Activated CD8-positive, alpha-beta memory T cell treated with anti-CD3 and anti-CD28 coated beads, Interleukin-2, amount 50 U/mL, for 4 hours (primary cell): ENCODE results near the gene GABRB3.
"Not testable (repeated sequence)": the region's sequence is repeated elsewhere in the genome, so short reads cannot be mapped to it uniquely, and the experiment has no call there.

Experiments
- DNase-seq: peaks from one replicate; pipeline ENCODE4 v3.0.0-alpha.2; 2020

Gene GABRB3

DNA sequence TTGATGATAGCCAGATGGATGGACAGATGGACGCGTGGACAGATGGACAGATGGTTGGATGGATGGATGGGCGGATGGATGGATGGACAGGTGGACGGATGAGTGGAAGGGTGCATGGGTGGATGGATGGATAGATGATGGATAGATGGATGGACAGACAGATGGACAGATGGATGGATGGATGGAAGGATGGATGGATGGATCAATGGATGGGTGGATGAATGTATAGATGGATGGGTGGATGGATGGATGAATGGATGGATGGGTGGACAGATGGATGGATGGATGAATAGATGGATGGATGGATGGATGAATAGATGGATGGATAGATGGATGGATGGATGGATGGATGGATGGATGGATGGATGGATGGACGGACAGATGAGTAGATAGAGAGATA is 40.9 kb downstream of the GABRB3 start:
- no peak for DNase-seq

DNA sequence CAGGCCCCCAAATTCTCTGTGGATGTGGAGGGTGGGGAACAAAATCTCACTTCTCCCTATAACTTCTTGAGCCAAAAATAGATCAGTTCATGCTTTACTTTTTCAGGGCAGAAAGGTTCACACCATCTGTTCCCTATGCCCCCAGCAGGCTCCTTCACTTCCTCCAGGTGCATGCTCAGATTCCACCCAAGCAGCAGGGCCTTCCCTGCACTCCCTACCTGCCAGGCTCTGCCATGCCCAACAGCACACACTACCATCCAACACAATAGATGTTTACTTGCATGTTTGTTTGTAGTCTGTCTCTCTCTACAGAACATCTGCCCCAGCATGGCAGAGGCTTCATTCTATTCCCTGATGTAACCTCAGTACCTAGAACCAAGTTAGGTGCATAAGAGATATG is 43.3 kb downstream of the GABRB3 start:
- no peak for DNase-seq

DNA sequence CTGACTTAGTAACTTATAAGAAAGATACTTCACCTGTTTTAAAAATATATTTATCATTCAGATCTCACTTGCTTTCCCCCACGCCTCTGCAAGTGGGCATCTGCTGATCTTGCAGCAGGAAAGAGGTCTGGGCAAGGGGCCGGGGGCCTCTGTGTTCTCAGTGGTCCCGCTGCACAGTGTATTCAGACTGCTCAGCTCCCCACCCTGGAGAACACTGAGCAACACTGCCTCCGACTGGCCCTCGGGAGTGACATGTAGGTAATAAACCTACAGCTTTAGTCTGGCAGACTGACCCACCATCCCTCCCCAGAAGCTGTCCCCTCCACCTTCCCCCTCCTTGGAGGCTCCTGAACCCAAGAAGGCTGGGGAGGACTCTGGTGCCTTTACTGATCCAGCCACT is 43.8 kb downstream of the GABRB3 start:
- DNase-seq: no peak

DNA sequence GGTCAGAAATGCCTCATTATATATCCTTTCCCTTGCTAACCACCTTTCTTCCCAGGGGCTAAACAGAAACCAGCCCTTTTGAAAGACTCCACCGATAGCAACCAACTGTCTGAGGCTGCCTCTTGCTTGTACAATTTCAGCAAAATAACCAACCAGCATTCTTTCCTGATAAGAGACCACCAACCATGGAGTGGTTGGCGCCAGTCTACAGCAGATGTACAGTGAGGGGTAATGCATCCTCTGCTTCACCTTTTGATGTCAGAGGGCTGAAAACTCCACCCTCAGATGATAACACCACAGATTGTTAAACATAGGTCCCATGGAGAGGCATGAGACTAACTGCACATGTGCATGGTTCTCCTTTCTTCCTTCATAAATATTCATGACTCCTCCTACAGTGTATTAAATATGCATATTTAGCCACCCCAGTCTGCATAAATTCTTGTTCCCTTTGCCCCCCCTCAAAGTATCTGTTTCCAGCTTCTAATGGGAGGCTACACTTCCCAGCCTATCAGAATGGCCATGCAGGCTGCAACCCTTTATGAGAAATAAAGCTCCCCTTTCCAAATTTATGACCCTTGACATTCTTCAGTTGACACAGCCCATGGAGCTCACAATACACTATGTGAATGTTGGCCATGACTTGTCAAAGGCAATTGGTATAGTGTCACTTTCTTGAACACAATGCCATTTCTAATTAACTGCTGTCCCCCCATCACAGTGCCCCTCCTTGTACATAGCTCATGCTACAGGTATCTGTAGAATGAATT is 48.3 kb downstream of the GABRB3 start:
- DNase-seq: no peak

DNA sequence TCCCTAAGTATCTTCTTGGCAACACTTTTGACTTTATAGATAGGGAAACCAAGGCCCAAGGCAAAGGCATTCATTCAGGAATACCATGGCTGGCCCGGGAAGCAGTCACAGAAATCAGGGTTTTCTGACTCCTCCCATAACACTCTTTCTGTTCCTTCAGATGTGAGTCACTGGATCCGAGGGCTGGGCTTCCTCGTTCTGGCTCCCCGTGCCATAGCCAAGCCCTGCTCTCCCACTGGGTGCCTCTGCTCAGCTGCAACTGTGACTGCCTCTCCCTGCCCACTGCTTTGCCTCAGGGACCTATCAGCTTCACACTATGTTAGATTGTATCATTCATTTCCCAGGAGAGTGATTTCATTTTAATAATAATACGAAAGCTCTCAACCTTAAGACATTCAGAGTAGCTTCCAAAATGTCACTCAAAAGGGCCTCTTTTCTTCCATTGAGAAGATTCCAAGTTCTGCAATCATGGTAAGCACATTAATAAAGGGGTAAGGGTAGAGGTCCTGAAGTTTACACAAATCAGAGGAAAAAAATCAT is 50.2 kb downstream of the GABRB3 start:
- DNase-seq: no peak

DNA sequence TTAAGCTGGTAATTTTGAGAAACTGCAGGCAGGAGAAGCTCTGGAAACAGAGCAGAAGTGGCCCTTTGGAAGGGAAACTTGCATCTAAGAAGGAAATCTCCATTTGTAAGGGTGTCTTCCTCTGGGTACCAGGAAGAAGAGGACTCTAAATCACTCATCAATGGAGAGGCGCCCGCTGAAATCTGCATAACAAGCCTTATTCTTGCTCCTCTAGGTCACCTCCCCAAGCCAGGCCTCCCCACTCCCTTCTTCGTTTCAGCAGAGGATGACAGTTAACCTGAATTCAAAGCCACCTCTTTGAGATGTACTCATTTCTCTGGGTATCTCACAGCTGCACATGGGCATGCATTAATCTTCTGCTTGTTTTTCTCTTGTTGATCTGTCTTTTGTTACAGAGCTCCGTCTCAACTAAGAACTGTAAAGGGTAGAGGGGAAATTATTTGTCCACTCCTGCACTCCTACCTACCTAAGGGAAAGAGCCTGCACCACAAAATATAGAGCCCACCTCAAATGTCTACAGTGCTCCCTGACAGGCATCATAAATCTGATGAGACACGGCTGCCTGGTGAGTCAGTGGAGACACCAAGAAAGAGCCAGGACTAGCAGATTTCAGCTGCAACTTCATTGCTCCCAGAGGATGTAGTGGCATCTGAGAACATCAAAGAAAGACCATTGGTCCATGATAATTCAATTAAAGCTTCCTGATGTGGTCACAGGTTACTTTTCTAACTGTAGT is 51.5 kb downstream of the GABRB3 start:
- no peak for DNase-seq

DNA sequence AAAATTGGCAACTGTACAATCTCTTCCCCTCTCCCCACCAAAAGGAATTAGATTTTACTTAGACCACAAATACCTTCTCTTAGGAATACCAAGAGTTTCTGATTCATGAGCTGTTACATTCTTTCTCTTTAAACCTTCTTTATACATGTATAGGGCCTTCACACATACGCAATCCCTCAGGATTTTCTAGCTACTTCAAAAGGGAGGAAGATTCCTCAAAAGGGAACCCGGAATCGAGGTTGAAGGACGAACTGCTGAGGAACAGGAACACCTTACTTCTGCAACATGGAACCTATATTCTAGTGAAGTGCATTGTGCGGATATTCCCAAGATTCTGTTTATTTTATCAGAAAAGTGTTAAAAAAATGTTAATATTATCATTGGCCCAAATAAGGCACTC is 52.3 kb downstream of the GABRB3 start:
- no peak for DNase-seq

DNA sequence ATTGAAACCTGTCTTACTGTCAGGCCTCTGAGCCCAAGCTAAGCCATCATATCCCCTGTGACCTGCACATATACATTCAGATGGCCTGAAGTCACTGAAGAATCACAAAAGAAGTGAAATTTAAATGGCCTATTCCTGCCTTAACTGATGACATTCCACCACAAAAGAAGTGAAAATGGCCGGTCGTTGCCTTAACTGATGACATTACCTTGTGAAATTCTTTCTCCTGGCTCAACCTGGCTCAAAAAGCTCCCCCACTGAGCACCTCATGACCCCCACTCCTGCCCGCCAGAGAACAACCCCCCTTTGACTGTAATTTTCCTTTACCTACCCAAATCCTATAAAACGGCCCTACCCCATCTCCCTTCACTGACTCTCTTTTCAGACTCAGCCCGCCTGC is 53.0 kb downstream of the GABRB3 start:
- DNase-seq: not testable (repeated sequence)

DNA sequence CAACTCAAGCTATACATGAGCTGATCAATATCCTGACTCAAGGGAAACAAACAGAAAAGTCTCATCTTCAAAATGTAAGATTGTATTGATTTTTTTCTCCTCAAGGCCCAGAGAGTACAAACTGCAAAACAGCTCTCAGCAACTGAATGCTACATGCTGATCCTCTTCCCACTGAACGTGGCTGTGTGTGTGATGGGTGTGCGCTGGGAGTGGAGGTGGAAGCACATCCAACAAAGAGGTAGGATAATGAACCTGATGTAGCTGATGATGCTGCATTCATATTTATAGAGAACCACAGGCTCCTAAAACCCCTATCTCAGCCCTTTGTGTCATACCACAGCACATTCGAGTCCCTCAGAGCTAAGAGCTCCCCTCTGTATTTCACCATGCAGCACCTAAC is 56.8 kb downstream of the GABRB3 start:
- DNase-seq: no peak

DNA sequence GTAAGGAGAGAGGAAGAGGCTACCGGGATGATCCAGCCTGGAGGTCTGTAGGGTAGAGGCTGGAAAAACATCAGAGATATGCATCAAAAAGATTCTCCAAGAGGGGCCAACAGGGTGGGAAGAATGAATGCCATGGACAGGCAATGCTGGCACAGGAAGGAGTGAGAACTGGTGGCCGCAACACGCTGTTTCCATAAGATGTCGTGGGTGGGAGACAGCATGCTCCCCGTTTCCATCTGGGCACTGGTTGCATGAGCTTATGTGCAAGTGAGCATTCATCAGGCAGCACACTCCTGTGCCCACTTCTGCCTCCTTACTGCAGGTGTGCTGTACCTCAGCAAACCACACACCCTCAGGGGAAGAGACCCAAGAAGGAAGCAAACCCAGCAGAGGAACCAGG is 59.4 kb downstream of the GABRB3 start:
- no peak for DNase-seq

DNA sequence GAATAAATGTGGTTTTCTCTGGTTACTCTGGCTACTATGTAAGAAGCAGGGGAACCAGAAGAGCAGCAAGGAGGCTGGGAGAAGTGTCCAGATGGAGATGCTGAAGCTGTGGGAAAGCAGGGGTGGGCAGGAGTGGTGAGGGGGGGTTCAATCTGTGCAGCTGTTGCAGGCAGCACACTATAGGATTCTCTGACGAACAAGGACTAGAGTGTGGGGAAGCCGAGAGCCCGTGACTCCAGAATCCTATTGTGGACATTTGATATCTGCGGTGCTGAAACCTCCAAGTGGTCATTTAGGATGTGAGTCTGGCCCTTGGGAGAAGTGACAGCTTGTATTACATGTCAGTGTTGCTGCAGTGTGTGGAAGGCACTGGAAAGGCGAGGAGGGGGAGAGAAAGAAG is 60.5 kb downstream of the GABRB3 start:
- no peak for DNase-seq

DNA sequence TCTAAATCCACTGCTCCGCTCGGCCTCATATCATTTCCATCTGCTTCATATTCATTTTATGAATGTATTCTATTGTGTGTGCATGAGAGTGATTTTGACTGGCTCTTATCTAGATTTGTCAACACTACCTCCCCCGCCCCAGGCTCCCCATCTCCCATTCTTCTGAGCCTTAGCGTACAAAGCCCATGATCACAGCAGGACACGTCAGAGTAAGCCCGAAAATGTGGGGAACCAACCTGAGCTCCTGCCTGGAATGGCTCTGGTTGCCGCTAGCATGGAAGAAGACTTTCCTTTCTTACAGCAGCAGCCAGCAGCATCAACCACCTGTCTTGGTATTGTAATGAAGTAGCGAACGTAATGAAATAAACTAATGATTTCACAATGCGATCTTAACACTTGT is 61.4 kb downstream of the GABRB3 start:
- DNase-seq: no peak

DNA sequence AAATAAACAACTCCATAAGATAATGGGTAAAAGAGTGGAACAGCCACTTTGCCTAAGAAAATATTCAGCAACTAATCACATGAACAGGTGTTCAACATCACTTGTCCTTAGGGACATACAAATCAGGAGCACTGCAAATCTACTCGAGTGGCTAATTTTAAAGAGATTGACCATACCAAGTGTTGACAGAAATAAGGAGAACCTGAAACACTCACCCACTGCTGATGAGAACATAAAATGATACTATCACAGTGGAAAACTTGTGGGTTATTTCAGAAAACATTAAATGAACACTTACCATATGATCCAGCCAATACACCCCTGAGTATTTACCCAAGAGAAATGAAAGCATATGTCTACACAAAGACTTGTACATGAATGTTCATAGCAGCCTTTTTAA is 70.5 kb downstream of the GABRB3 start:
- DNase-seq: no peak

DNA sequence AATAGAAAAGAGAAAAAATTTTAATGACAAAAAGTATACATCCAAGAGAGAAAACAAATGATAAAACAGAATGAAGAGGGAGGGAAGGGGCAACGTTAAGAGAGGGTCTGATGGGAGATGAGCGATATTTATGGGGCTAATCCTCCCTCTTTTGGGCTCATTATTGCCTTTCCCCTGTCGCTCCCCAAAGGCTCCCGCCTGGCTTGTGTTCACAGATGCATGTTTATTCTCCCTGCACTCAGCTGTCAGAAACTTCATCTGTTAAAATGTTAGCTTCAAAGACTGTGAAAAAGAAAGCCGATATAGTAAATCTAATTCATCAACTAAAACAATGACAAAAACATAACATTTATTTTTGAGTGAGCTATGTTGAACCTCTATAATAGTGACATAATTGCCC is 74.3 kb downstream of the GABRB3 start:
- DNase-seq: no peak

DNA sequence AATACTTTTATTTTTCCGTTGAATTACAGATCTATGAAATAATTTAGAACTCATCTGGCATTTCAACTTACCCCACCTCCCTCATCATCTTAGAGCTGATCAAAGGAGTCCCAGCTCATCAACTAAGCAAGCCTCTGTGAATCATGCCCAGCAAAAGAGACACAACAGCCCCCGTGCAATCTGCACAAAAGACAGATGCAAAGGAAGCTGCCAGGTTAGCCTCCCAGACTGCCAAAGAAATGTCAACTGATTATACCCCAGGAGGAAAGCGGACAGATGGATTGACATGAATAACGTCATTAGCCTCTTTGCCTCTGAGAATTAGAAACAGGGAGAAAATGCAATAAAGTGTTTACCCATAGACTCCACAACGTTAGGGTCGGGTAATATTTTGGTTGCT is 75.0 kb downstream of the GABRB3 start:
- DNase-seq: no peak

DNA sequence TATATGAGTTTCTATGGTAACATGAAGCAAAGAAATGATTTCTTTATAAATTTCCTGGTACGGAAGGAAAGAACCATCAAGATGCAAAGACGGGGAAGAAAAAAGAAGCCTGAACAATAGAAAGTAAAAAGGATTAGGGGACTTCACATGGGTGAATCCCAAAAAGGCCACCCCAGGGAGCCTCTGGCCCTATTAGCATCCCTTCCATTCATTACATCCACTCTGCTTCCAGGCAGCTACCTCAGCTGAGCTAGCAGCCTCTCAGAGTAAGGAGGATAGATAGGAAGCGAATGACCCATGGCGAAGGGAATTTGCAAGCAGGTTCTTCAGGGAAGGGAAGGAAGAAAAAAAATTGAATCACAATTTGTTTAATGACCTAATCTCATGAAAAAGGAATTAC is 81.6 kb downstream of the GABRB3 start:
- DNase-seq: no peak

DNA sequence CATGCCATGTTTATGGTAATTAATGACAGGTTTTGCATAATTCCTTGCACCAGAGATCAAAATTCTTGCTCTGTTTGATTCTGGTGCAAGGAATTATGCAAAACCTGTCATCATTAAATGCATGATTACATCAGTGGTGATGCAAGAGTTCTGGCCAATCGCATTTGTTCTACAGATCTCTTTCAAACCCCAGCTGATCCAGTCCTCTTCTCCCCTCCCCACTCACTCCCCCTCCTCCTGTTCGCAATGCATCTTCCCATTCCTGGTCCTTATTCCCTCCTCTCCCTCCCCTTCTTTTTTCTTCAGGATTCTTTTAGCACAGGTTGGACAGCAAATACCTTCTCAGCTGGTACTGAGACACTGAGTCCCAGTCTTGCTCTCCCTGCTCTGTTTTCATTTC is 82.1 kb downstream of the GABRB3 start:
- no peak for DNase-seq

DNA sequence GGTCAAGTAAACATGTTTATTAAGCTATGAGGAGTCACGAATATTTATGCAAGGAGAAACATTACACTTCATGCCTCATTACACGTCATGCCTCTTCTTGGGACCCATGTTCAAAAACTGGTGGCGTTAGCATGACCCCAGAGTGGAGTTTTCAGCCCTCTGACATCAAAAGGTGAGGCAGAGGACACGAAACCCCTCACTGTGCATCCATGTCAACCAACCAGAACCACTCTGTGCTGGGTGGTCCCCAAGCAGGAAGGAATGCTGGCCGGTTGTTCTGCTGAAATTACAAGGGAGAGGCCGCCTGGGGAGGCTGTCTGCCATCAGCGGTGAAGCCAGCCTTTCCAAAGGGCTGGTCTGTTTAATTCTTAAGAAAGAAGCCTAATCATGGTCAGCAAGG is 83.4 kb downstream of the GABRB3 start:
- no peak for DNase-seq

DNA sequence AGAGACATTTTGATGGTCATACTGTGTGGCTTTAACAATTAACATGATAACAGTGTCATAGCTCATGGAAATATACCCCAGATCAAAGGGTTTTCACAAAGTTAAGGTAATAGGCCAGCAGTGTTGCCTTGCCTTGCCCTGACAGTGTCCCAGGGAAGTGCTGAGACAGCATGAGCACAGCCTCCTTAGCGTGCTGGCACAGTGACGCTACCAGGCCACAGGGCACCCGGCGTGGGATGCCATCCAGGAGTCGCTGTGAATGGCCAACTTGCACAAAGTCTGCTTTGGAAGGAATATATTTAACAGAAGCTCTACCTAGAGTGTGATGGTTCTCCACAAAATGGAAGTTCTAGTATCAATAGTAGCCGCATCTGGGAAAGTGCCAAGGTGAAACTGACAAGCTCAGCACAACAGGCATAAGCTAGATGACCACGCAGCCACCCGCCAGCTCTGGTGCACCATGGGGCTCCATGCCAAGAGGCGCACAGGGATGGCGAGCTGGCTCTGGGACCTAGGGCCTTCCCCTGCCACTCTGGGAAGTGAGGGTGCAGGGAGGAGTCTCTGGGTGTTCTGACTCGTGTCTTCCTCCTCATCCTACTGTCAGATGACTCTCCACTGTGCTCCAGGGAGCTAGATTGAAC is 86.2 kb downstream of the GABRB3 start:
- no peak for DNase-seq

DNA sequence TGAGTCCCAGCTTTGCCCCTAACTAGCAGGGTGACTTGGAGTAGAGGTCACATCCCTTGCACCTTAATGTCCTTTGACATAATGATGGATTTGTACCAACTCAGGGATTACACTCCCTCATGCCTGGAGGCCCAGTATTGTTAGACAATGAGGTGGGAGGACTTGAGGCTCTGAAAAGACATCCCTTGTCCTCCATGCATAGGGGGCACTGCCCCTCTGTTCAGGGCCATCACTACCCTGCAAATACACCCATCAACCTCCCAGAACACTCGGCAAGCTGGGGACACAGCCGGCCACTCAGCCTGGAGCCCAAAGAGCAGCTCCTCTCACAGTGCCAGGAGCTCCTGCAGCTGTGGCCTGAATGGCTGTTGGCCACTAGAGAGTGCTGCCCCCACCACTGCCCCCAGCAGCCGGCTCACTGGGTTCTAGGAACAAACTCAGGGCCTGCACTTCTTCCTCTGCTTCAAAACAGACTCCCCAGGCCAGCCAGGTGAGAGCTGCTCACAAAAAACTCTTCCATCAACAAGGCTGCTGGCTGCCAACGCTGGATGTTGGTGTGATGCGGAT is 90.2 kb downstream of the GABRB3 start:
- no peak for DNase-seq

DNA sequence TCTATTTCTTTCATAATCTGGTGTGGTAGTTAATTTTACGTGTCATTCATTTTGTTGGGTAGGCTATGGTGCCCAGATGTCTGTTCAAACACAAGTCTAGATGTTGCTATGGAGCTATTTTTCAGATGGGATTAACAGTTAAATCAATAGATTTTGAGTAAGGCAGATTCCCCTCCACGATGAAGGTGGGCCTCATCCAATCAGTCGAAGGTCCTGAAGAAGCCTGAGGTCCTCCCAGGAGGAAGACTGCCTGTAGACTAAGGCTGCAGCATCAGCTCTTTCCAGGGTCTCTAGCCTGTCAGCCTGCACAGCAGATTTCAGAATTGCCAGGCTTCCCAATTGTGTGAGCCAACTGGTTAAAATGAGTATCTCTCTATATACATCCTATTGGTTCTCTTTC is 92.9 kb downstream of the GABRB3 start:
- no peak for DNase-seq

DNA sequence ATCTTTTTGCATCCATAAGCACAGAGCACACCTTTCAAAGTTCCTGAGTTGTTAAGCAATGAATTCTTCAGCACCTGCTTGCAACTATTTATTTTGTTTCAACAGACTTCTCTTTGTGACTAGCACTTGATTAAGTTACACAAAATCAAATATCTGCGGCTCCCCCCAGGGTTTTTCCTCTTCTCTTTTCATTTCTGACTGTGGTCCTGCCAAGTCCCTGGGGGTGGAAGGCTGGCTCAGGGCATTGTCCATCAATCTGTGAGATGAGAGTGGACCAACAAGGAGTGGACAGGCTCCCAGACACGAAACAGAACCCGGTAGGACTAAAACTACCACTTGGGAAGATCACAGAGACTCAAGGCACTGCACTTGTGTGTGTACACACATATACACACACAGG is 96.8 kb downstream of the GABRB3 start:
- no peak for DNase-seq

DNA sequence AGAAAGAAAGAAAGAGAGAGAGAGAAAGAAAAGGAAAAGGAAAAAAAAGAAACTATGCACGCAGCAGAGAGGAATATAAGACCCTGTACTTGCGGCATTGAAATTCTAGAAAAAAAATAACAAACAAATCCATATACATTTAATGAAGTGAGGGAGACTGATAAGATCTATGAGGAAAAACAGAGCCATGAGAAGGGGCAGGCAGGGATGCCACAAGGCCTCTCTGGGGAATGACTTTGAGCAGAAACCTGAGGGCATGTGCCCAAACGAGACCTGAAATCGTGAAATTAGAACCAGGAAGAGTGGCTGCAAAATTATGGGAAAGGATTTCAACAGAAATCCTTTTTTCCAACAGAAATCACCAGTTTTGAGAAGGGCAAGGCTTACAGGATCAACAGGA is 98.4 kb downstream of the GABRB3 start:
- no peak for DNase-seq

DNA sequence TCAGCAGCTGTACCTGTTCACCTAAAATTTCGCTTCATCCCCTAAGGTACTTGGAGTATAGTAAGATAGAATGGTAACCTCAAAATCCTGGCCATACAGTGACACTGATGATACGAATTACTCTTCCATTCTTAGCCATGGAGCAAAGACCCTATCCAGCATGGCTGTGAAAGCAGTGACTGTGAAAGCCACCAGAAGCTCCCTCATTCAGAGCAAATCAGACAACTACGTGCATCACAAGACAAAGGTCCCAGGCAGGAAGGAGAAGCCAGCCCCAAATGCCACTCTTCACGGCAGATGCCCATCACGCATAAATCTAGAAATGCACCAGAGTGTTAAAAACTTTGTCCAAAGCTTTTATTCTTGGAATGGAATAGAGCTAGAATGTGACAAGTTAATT is 99.4 kb downstream of the GABRB3 start:
- no peak for DNase-seq
